ENCODE data around the gene RAD23B.
A peak's percentile ranks its signal among the peaks of the same experiment; 100 is the strongest.

The RAD23B gene

GRCh38 chr9:107360098-107360497 lies 77.0 kb downstream of the RAD23B start:
- Mint-ChIP-seq H3K4me3 (no peak overlapping the region), H3K27me3 (peaks cover 1% of the 10 kb centered on the region), H3K36me3 (no peaks in the 10 kb centered on the region), H3K9me3 (no peaks in the 10 kb centered on the region), H3K4me1 (no peaks in the 10 kb centered on the region), H3K27ac (no peak overlapping the region)

GRCh38 chr9:107361816-107362215 lies 78.7 kb downstream of the RAD23B start:
- no peaks in the 10 kb centered on the region for H3K36me3 Mint-ChIP-seq
- no peaks in the 10 kb centered on the region for H3K4me1 Mint-ChIP-seq
- no peak overlapping the region for H3K4me3 Mint-ChIP-seq
- H3K27ac Mint-ChIP-seq: no peak overlapping the region
- H3K27me3 Mint-ChIP-seq: peaks cover 1% of the 10 kb centered on the region
- no peaks in the 10 kb centered on the region for H3K9me3 Mint-ChIP-seq

- H3K9me3 Mint-ChIP-seq: no peaks in the 10 kb centered on the region
- no peaks in the 10 kb centered on the region for H3K36me3 Mint-ChIP-seq
- no peaks in the 10 kb centered on the region for H3K4me1 Mint-ChIP-seq
- H3K4me3 Mint-ChIP-seq: no peak overlapping the region
- H3K27ac Mint-ChIP-seq: peak overlapping the region; percentile 51
- H3K27me3 Mint-ChIP-seq: peaks cover 1% of the 10 kb centered on the region
These were observed 80.6 kb downstream of the RAD23B start for GRCh38 chr9:107363516-107364152.

- Mint-ChIP-seq H3K27me3 (peaks cover 4% of the 10 kb centered on the region), H3K4me3 (no peak overlapping the region), H3K4me1 (no peaks in the 10 kb centered on the region), H3K27ac (no peak overlapping the region), H3K36me3 (no peaks in the 10 kb centered on the region), H3K9me3 (no peaks in the 10 kb centered on the region)
These were observed 84.8 kb downstream of the RAD23B start for GRCh38 chr9:107367727-107368502.

GRCh38 chr9:107368696-107369095 lies 85.6 kb downstream of the RAD23B start:
- Mint-ChIP-seq H3K36me3 (no peaks in the 10 kb centered on the region), H3K4me3 (no peak overlapping the region), H3K27me3 (peaks cover 4% of the 10 kb centered on the region), H3K4me1 (no peaks in the 10 kb centered on the region), H3K27ac (no peak overlapping the region), H3K9me3 (no peaks in the 10 kb centered on the region)

GRCh38 chr9:107373809-107374208 lies 90.7 kb downstream of the RAD23B start:
- Mint-ChIP-seq H3K27me3 (peaks cover 3% of the 10 kb centered on the region), H3K4me3 (no peak overlapping the region), H3K9me3 (no peaks in the 10 kb centered on the region), H3K4me1 (no peaks in the 10 kb centered on the region), H3K27ac (no peak overlapping the region), H3K36me3 (no peaks in the 10 kb centered on the region)

- H3K27me3 Mint-ChIP-seq: peaks cover 3% of the 10 kb centered on the region
- H3K4me3 Mint-ChIP-seq: no peak overlapping the region
- H3K4me1 Mint-ChIP-seq: no peaks in the 10 kb centered on the region
- no peaks in the 10 kb centered on the region for H3K9me3 Mint-ChIP-seq
- H3K27ac Mint-ChIP-seq: no peak overlapping the region
- no peaks in the 10 kb centered on the region for H3K36me3 Mint-ChIP-seq
These were observed 91.9 kb downstream of the RAD23B start for GRCh38 chr9:107375001-107375400.

GRCh38 chr9:107375651-107376369 lies 92.7 kb downstream of the RAD23B start:
- no peak overlapping the region for H3K4me3 Mint-ChIP-seq
- no peaks in the 10 kb centered on the region for H3K36me3 Mint-ChIP-seq
- no peak overlapping the region for H3K27ac Mint-ChIP-seq
- no peaks in the 10 kb centered on the region for H3K4me1 Mint-ChIP-seq
- H3K9me3 Mint-ChIP-seq: no peaks in the 10 kb centered on the region
- peaks cover 3% of the 10 kb centered on the region for H3K27me3 Mint-ChIP-seq

GRCh38 chr9:107378006-107378405 lies 94.9 kb downstream of the RAD23B start:
- Mint-ChIP-seq H3K4me3 (no peak overlapping the region), H3K9me3 (no peaks in the 10 kb centered on the region), H3K4me1 (no peaks in the 10 kb centered on the region), H3K27ac (no peak overlapping the region), H3K27me3 (peaks cover 2% of the 10 kb centered on the region), H3K36me3 (no peaks in the 10 kb centered on the region)
